Body of pancreas (tissue), 4 donors: ENCODE data around the gene RMI2. TPM values are rescaled to one million over a fixed set of nuclear protein-coding genes. Genes with fewer than 3 reads are reported as not detected.

Experiments
- ATAC-seq: fragments of 150-250 bp; one replicate; pipeline ENCODE4 v1.9.1; 2016
- DNase-seq, 4 donors: peaks; one replicate each; pipeline ENCODE4 v3.0.0-alpha.2; 2019
- H3K27ac ChIP-seq, 4 donors: fragments of 200-600 bp; sonication (generic); 1 replicate in 3 of 4; 2 replicates in 1 of 4; pipeline versions ENCODE4 v1.5.1 to v1.6.1; 2016 to 2019; ENCODE audit warnings: mild to moderate bottlenecking in 1 of 4, mixed read lengths in 1 of 4, moderate library complexity in 1 of 4
- H3K27me3 ChIP-seq, 2 donors: fragments of 200-600 bp; sonication (generic); one replicate each; pipeline ENCODE4 v1.6.0; 2016; ENCODE audit warnings: mild to moderate bottlenecking in 1 of 2
- H3K36me3 ChIP-seq, 2 donors: fragments of 200-600 bp; sonication (generic); replicated peaks in 1 of 2; 2 replicates each; pipeline ENCODE4 v1.5.1; 2016; ENCODE audit warnings: low read depth in 2 of 2; ENCODE audit not compliant: insufficient read depth in 1 of 2
- H3K4me1 ChIP-seq: fragments of 200-600 bp; sonication (generic); one replicate; pipeline ENCODE4 v1.6.0; 2016
- H3K4me3 ChIP-seq, 2 donors: fragments of 200-600 bp; sonication (generic); 1 replicate in 1 of 2; 2 replicates in 1 of 2; pipeline ENCODE4 v1.5.1; 2016 to 2019
- H3K9me3 ChIP-seq, 3 donors: fragments of 200-600 bp; sonication (generic); 1 replicate in 2 of 3; 2 replicates in 1 of 3; pipeline ENCODE4 v1.5.1; 2016
- POLR2A ChIP-seq, 3 donors: fragments of 450-650 bp; IDR thresholded peaks; one replicate each; pipeline ENCODE4 v1.6.1; 2016; ENCODE audit warnings: antibody characterized with exemption in 3 of 3, mild to moderate bottlenecking in 2 of 3
- WGBS, 2 donors: methylation state at CpG; one replicate each; pipeline ENCODE4 v1.1.5; 2017; 5-methylcytosine and 5-hydroxymethylcytosine counted together
- intact Hi-C: fragments of 100-400 bp; cut with DNase I; formaldehyde crosslinking; loops from one replicate; pipeline ENCODE4 v1.15.1; 2023
- total RNA-seq, 2 donors: library from RNA; depleted of rRNA; stranded (reverse); fragments of >200 nt; gene quantifications; one replicate each; pipeline ENCODE4 v1.1.0, GENCODE V29; 2016
- TF ChIP-seq, protein P1 (sequence below), 7 experiments: fragments of 450-650 bp in 4 of 7; fragments of 200-600 bp in 3 of 7; sonication (generic) in 3 of 7; IDR thresholded peaks; one replicate each; pipeline ENCODE4 v1.5.1; 2016 to 2019; ENCODE audit warnings: antibody characterized with exemption in 7 of 7

Gene RMI2
- 1 to 10 TPM; 1.3 to 3.0 TPM for total RNA-seq

- peaks cover 17% of the 10 kb centered on the region for H3K4me1 ChIP-seq
- WGBS, 2 donors: 1% methylated on average over 18 to 81 of the region's 82 CpGs
- ATAC-seq (peak; percentile 99), DNase-seq (peak; percentile 97)
- no peaks in the 10 kb centered on the region for H3K36me3 ChIP-seq
- TF ChIP-seq POLR2A (IDR thresholded peaks at IDR 0.05): no peak
- TF ChIP-seq, protein P1, sequence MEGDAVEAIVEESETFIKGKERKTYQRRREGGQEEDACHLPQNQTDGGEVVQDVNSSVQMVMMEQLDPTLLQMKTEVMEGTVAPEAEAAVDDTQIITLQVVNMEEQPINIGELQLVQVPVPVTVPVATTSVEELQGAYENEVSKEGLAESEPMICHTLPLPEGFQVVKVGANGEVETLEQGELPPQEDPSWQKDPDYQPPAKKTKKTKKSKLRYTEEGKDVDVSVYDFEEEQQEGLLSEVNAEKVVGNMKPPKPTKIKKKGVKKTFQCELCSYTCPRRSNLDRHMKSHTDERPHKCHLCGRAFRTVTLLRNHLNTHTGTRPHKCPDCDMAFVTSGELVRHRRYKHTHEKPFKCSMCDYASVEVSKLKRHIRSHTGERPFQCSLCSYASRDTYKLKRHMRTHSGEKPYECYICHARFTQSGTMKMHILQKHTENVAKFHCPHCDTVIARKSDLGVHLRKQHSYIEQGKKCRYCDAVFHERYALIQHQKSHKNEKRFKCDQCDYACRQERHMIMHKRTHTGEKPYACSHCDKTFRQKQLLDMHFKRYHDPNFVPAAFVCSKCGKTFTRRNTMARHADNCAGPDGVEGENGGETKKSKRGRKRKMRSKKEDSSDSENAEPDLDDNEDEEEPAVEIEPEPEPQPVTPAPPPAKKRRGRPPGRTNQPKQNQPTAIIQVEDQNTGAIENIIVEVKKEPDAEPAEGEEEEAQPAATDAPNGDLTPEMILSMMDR (IDR thresholded peaks at IDR 0.05): peak in 1 of 7 experiments; percentile 27
- no peaks in the 10 kb centered on the region for H3K9me3 ChIP-seq
- H3K27ac ChIP-seq: peak within 1 kb of the TSS in 1 of 4 donors; percentile 38
- peak within 1 kb of the TSS in 1 of 2 donors; percentile 19 for H3K4me3 ChIP-seq
- no peaks in the 10 kb centered on the region for H3K27me3 ChIP-seq
- intact Hi-C loops: no loop called here
These were observed at the start of gene RMI2 for GRCh38 chr16:11345040-11345862. Gene RMI2, plus strand, starts transcription at chr16:11345459. Its CDS starts 13 bp downstream, at chr16:11345472.

DNA sequence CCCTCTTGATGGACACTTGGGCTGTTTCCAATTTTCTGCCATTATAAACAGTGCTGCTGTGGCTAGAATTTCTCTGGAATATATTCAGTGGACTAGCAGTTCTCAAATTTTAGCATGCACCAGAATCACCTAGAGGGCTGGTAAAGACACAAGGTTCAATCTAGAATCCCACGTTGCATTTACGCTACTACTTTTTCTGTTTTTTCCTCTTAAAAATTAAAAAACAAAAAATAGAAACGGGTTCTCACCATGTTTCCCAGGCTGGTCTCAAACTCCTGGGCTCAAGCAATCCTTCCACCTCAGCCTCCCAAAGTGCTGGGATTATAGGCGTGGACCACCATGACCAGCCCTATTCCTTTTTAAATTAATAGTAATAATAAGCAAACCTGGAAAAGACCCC, 49.6 kb upstream of the RMI2 start:
- Histone ChIP-seq H3K27me3 (no peaks in the 10 kb centered on the region), H3K27ac (peak overlapping the region in 1 of 4 donors; percentile 74), H3K4me3 (no peak overlapping the region), H3K4me1 (peaks cover 22% of the 10 kb centered on the region), H3K9me3 (no peaks in the 10 kb centered on the region), H3K36me3 (no peaks in the 10 kb centered on the region)
- intact Hi-C loops: no loop called here
- ATAC-seq (no peak), DNase-seq (no peak)
- WGBS, 2 donors: 91 to 93% methylated on average over 4 of the region's 4 CpGs
- TF ChIP-seq, protein P1 (IDR thresholded peaks at IDR 0.05): no peak
- TF ChIP-seq POLR2A (IDR thresholded peaks at IDR 0.05): no peak

GRCh38 chr16:11296351-11296705, 48.9 kb upstream of the RMI2 start:
- no peak for DNase-seq
- WGBS, 2 donors: 75 to 77% methylated on average over 3 of the region's 3 CpGs
- Histone ChIP-seq H3K27me3 (no peaks in the 10 kb centered on the region), H3K27ac (peak overlapping the region in 2 of 4 donors; percentile 74 to 78), H3K36me3 (no peaks in the 10 kb centered on the region), H3K9me3 (no peaks in the 10 kb centered on the region), H3K4me3 (no peak overlapping the region), H3K4me1 (peaks cover 22% of the 10 kb centered on the region)
- TF ChIP-seq POLR2A (IDR thresholded peaks at IDR 0.05): no peak
- TF ChIP-seq, protein P1 (IDR thresholded peaks at IDR 0.05): no peak
- intact Hi-C loops: no loop called here
- no peak for ATAC-seq

GRCh38 chr16:11296706-11297491, 48.4 kb upstream of the RMI2 start:
- H3K9me3 ChIP-seq: no peaks in the 10 kb centered on the region
- WGBS, 2 donors: 13 to 29% methylated on average over 6 to 10 of the region's 10 CpGs
- DNase-seq: peak; percentile 22 to 67 (median 49)
- no peaks in the 10 kb centered on the region for H3K36me3 ChIP-seq
- peaks cover 22% of the 10 kb centered on the region for H3K4me1 ChIP-seq
- ATAC-seq: peak; percentile 56
- H3K27me3 ChIP-seq: no peaks in the 10 kb centered on the region
- TF ChIP-seq, protein P1 (IDR thresholded peaks at IDR 0.05): no peak
- no peak for TF ChIP-seq POLR2A (IDR thresholded peaks at IDR 0.05)
- peak overlapping the region; percentile 45 to 78 (median 68) for H3K27ac ChIP-seq
- no peak overlapping the region for H3K4me3 ChIP-seq
- intact Hi-C loops: no loop called here
